HG02610 (cell line): Measurements from ENCODE around the gene DHX36.
A peak's percentile ranks its signal among the peaks of the same experiment; 100 is the strongest.

ENCODE experiments used
- ATAC-seq: cut with Tn5 transposase; IDR thresholded peaks from one replicate; pipeline ENCODE4 v1.9.1; 2021; ENCODE audit warnings: mild to moderate bottlenecking, moderate library complexity; ENCODE audit not compliant: unreplicated experiment

DHX36 gene

DNA sequence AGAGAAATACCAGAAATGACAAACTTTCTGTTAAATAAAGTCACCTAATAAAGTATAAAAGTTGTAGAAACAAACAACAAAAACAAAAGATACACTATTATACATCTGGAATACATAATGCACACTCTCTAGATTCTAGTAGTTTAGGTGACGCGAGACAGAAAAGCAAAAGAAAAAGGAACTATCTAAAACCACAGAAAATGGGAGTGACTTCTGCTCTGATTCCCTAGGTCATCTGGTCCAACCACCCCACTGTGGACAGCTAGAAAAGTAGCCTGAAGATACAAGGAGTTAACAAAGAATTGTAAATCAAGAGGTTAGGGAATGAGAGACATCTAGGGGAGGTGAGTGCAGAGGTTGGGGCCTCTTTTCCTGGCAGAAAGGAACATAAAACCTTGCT, 39.1 kb downstream of the DHX36 start:
- no peak for ATAC-seq

DNA sequence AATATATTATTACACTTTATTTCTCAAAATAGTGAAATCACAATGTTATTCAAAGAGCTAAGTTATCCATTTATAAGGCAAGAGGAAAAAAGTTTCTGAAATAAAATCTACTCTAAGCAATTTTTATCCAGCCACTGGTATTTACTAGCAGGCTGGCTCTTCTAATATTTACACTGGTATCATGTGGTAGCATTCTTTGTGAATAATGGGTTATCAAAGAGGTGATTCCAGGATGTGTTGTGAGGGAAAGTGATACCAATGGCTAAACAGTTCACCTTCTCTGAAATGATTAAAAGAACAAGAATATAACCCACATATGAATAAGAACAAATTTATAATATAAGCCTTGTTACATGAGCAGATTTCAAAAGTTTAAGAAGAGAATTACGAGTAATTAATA, 44.1 kb downstream of the DHX36 start:
- no peak for ATAC-seq

DNA sequence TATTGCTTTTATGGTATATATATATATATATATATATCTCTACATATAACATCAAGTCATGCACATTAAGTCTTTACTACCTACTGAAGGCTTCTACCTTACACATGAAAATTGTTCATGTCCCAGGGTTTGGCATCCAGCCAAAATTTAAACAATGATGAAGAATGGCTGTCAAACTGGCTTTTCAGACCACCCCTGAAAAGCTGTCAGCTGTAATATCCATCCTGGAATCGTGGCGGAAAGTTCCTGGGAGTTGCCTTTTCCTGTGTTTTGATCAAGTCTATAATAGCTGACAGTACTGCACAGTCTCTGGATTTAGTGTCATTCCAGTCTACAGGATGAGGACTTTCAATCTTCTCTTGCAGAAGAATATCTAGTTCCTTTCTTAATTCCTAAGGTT, 48.3 kb downstream of the DHX36 start:
- ATAC-seq, result no peak

DNA sequence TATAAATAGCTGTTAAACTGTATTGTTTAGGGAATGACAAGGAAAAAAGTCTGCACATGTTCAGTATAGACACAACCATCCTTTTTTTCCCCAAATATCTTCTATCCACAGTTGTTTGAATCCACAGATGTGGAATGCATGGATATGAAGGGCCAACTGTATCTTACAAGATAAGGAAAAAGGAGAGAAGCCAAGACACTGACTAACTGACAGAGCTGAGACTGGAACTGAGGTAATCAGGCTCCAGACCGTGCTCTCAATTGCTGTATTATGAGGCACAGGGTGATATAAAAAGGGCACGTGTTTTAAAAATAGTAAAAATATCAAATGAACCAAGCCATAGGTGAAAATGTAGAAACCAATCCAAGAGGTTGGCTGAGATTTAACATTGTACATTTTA, 49.0 kb downstream of the DHX36 start:
- ATAC-seq, result no peak

DNA sequence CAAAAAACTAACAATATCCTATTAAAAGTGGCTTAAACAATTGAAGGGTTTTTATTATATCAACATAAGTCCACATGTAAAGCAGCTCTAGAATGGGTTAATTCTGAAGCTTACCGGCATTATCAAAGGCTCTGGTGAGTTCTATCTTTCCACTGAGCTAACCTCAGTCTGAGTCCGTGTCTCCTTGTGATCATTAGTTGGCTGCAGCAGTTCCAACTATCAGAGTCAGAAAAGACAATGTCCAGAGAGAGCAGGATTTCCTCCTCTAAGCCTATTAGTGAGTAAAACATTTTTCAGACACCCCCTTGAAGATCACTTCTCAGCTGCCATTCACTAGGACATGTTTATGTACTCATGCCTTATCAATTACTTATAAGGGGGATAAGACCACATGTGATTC, 49.9 kb downstream of the DHX36 start:
- no peak for ATAC-seq

DNA sequence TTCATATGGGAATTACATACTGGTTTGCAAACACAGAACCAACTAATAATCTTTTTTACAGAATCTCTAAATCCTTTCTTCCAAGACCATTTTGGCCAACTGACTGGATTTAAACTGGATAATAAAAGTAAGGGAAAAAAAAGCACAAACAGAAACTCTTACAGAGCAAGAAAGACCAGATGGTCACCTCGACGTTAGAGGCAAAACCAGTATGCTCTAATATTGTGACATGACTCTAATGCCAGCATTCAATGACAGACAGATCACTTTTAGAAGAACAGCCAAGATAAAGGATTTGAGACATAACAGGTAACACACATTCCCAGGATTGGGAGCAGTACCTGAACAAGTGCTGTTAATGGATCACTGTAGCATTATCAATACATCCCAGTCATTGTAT, 50.9 kb downstream of the DHX36 start:
- ATAC-seq, result no peak

DNA sequence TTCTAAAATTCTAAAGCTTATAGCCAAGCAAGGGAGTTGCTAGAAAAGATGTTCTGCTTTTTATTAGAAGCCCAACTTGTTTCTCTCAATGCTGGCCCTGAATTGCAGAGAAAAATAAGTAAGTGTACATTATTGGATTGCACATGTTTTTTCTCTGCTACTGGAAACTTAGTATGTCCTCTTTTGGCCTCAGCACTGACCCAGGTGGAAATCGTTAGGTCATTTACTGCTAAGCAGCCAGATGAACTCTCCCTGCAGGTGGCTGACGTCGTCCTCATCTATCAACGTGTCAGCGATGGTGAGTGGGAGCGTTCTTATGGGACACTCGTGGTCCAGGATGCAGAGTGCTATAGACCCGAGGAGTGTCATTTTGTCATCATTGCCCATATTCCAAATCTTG, 69.8 kb downstream of the DHX36 start:
- ATAC-seq, result no peak

DNA sequence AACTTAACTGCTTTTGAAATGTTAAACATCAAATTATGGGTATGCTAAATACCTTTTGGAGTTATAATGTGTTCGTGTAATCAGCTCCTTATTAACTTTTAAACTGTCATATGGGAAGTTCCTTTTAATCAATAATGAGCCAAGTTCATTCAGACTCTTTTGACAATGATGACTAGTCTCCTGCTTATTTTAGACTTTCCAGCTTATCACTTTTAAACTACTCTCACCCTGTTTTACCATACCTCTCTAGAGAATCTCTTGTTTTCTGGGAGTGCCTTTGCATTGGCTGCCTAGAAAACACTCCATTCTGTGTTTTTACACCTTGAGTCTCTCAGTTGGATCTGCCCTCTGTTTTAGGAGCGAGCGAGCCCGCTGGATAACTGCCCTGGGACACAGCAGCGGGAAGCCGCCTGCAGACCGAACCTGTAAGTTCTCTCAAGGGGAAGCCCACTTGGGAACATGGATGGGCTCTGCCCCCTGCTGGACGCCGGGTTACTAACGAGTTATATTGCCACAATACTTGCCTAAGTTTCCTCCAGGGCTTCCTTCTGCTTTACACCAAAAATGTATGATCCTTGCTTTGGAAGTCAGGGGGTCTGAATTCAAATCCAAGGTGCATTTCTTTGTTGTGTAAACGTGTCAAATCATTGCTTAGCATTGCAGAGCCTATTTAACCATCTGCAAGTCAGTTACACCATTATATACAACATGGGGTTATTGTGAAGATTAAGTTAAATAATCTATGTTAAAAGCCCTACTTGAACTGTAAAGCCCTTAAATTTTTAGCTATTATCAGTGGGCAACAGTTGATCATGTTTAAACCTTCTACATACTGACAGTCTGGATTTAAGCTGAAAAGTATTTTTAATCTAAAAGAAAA, 71.3 kb downstream of the DHX36 start:
- peak; percentile 94 for ATAC-seq

DNA sequence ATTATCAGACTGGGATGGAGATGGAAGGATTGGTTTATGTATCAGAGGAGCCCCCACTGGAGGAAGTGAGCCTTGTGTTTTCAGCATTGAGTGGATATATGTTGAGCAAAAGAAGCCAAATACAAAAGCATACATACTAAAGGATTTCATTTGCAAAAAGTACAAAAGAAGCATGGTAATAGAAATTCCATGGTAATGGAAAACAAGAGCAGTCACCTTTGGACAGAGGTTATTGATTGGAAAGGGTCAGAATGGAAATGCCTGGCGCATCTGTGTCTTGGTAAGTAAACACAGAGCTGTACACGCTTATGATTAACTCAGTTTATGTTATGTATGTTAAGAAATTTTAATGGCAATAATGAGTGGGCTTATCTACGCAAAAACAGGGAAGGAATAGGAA, 72.7 kb downstream of the DHX36 start:
- no peak for ATAC-seq

DNA sequence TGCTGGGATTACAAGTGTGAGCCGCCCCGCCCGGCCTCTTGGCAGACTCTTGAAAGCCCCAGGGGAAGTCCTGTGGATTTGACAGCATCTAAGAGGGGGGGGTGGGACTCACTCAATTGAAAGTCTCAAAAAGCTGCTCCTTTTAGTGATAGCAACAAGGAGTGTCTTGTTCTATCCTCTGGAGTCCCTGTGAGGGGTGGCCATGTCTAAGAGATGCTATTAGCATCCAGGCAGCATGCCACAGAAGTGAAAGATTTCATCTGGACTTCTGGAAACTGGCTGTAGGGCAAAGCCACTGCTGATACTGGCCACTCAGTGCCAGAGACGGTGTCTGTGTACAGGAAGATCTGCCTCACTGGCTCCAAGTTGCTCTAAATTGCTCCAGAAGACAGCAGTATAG, 74.0 kb downstream of the DHX36 start:
- ATAC-seq, result no peak

DNA sequence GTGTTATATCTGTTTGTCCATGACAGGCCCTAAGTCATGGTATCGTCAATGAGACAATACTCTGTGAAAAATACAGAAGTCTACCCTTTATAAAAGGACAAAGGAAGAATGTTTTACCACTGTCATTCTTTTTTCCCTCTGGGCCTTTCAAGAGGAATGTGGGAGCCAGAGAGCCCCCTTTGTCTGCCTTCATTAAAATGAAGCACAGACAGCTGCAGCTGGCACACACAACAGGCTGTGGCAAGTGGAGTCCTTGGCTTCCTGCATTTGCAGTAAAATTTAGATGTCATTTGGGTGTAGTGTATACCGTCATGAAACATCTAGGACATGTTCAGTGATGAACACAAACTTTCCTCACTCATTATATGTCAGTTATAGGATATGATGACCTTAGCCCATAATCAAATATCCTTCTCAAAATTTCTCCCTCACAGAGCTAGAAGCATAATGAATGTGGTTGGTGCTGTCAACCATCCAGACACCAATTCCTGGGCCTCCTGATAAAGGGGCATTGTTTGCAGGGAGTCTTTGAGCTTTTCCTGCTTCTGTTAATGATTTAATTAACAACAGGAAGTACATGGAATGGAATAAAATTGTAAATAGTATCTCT, 76.4 kb downstream of the DHX36 start:
- ATAC-seq, result no peak

DNA sequence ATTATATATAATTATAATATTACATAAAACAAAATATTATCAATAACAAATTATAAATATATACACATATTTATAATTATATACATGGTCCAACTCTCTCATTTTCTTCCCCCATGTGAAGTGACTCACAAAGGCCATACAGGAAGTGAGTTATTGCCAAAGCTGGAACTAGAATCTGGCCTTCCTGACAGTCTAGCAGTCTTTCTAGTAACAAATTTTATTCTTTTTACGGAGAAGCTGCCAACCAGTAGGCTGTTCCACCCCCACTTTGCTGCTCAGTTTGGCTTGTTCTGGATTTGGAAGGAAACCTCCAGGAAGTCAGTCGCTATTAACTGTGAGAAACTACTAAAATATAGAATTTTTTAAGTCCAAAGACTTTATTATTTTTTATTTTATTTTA, 79.6 kb downstream of the DHX36 start:
- no peak for ATAC-seq

DNA sequence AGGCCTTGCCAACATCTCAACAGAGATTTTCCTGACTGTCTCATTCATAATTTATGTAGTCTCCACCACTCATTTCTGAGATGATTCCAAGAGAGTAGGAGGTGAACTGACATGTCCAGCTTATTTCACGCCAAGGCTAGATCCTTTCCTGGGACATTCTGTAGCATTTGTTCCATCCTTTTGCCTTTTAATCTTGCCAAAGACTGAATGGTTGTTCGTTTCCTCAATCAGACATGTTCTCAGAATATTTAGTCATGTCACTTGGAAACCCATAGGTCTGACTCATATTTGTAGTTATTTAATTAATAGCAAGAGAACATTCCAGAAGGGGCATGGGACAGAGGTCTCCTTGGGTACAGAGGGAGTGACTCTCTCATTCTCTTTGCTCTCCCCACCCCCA, 80.9 kb downstream of the DHX36 start:
- ATAC-seq, result no peak

DNA sequence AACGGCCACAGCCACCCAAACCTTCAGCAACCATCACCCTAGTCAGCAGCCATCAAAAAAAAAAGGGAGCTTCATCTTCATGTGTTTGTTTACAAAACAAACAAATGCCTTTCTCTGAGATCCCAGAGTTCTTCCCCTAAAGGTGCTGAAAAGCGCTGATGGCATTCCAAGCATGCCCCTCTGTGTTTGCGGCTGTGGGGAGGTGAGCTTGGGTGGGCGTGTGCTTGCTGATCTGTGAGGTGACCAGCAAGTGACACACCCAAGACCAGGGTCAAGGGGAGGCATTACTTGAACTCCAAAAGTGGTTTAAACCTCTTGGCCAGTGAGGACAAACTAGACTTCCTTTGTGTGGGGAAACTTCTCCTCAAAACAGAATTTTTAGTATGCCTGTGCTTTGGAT, 81.5 kb downstream of the DHX36 start:
- no peak for ATAC-seq

DNA sequence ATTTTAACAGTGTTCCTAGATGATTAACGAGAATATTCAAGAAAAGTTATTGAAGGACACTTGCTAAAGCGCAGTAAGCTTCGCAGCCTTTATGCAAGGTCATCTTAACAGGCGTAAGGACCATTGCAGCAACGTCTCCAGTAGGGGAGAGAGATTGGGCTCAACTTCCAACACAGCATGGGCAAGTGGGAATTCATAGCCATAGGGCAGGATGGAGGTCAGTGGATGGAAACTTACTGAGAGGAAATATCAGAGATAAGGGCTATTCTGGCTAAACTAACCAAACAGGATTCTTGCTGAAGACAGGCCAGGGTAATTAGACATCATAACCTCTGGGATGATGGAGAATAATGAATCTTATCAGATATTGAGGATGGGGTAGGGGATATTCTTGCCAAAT, 82.8 kb downstream of the DHX36 start:
- ATAC-seq, result no peak

DNA sequence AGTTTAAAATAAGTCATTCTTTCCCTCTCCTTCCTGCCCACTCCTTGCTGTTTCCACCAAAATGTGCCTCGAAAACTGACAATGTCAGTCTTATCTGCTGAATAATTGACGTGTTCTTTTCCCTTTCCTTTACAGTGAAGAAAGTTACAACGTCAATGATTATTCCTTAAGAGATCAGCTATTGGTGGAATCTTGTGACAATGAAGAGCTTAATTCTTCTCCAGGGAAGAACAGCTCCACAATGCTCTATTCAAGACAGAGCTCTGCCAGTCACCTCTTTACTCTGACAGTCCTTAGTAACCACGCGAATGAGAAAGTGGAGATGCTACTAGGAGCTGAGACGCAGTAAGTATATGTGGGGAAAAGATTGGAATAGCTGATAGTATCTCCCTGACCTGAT, 84.1 kb downstream of the DHX36 start:
- ATAC-seq, result no peak

DNA sequence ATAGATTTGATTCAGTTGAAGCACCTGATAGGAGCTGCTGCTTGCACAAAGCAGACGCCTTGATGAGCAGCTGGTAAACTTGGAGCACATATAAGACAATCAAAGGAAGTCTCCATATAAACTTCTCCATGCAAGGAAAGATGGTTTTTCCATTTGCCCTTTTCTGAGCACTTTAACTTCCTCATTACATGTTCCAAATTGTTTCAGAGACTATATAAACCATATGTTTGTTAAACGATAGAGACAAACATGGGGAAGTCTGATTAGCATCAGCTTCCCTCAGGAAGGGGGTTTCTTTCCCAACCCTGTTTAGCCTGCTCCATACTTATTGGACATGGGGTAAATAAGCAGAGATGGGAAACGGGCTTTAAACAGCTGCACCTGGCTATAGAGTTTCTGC, 88.0 kb downstream of the DHX36 start:
- ATAC-seq, result no peak

DNA sequence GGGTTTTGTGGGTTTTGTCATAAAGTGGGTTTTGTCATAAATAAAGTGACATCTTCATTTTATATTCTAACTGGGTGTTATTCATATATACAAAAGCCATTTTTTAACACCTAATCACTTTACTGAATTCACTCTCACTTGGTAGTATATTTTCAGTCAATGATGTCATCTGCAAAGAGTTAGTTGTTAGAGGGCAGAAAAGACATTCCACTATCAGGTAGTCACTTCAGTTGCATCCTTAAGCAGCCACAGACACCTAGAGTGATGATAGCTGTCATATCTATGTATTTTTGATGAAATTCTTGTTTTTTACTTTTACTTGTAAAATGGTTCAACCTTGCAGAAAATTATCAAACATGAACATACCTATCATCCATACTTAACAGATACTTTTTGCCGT, 89.0 kb downstream of the DHX36 start:
- no peak for ATAC-seq

DNA sequence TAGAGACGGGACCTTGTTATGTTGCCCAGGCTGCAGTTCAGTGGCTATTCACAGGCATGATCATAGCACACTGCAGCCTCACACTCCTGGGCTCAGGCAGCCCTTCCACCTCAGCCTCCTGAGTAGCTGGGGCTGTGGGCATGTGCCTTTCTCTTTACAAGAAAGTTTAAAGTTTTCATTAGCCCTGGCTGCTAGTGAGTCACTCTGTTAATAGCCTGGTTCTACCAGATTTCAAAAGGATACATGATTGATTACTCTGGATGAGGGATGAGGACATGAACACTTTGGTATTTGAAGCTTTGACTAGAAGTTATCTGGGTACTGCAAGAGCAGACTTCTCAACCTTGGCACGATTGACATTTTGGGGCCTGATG, 95.1 kb downstream of the DHX36 start:
- ATAC-seq, result no peak

DNA sequence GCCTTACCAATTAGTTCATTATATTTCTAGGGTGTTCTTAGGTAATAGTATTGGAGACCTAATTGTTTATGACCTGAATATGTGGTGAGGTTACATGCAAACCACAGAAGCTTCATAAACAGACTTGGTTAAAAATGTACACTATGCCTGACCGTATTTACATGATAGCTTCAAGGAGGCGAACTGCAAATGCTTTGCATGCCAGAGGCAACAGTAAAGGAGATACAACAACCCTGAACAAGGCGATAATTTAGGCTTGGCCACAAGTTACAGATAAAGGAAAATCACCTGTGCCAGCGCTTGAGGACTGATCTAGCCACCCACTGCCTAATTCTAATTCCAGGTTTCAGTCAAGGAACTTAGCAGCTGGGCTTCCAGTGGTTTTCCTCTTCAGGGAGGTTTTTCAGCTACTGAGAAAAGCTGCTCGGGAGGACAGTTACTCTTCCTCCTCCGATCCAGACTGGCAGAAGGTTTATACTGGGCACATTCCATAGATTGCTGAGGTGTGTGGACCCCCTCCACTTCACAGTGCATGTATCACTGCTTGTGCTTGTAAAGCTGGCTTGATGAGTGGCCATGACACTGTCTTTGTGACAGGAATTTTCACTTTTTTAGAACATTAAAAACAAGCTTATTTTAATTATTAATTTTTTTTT, 95.6 kb downstream of the DHX36 start:
- no peak for ATAC-seq

DNA sequence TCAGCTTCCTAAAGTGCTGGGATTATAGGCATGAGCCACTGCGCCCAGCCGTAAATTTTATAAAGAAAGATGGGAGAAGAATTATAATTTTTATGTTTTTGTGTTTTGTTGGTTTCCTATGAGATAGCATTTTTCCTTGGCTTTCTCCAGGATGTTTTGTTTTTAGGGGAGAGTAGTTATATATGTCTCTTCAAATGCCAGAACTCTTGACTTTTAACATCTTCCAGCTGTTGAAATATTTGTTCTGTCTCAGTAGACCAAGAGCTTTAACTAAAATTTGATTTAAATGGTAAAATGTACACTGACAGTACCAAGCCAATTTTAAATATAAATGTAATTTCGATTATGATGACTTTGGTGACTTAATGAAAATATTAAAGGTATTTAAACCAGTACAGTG, 96.8 kb downstream of the DHX36 start:
- no peak for ATAC-seq

DNA sequence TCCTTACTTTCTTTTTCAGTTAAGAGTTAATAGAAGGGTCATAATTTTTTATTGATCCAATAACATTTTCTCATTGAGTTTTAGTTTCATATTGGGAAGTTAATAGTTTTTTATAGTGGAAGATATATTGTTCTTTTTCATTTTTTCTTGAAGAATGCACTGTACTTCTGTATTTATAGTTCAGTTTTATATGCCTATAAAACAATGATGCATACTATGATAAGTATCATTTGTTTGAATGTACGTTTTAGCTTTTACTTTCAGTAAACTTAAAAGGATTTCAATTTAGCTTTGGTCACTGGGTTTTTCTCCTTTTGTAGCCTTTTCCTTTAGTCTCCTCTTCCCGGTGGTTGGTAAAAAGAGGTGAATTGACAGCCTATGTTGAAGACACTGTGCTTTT, 98.8 kb downstream of the DHX36 start:
- ATAC-seq, result no peak
